HL-60 (cell line): ENCODE measurements around the gene DRD4.

Experiments
- DNase-seq, 2 experiments: peaks; one replicate each; pipeline ENCODE4 v3.0.0-alpha.2; 2010 to 2020; ENCODE audit warnings: low read depth in 1 of 2, low spot score in 1 of 2
- H3K27ac ChIP-seq: fragments of 250-450 bp; sonication (Bioruptor Pico); replicated peaks from 2 replicates; pipeline ENCODE4 v1.5.1; 2020; ENCODE audit warnings: mild to moderate bottlenecking, moderate library complexity
- H3K27me3 ChIP-seq: fragments of 250-450 bp; sonication (Bioruptor Pico); 2 replicates; pipeline ENCODE4 v1.5.1; 2021; ENCODE audit warnings: mild to moderate bottlenecking, moderate library complexity; ENCODE audit not compliant: insufficient read depth, poor library complexity, severe bottlenecking
- H3K4me3 ChIP-seq: replicated peaks from 2 replicates; pipeline ENCODE4 v1.5.1; 2011; ENCODE audit warnings: mild to moderate bottlenecking, control low read depth, low read length; ENCODE audit not compliant: insufficient read depth
- GABPA ChIP-seq: IDR thresholded peaks from 2 replicates; pipeline ENCODE4 v1.6.1; 2012; ENCODE audit warnings: low read depth
- POLR2AphosphoS5 ChIP-seq: IDR thresholded peaks from 2 replicates; pipeline ENCODE4 v1.6.1; 2012; ENCODE audit warnings: low read depth
- SPI1 ChIP-seq: IDR thresholded peaks from 2 replicates; pipeline ENCODE4 v1.6.1; 2012; ENCODE audit warnings: low read depth, mild to moderate bottlenecking, borderline replicate concordance
- TF ChIP-seq, protein P1 (sequence below): IDR thresholded peaks from one replicate; pipeline ENCODE4 v1.5.1; 2011; ENCODE audit warnings: low read length, control low read depth, inconsistent platforms; ENCODE audit not compliant: insufficient read depth
- TF ChIP-seq, protein P2 (sequence below): IDR thresholded peaks from 2 replicates; pipeline ENCODE4 v1.6.1; 2012; ENCODE audit warnings: low read depth; ENCODE audit not compliant: insufficient replicate concordance

Gene DRD4

DNA sequence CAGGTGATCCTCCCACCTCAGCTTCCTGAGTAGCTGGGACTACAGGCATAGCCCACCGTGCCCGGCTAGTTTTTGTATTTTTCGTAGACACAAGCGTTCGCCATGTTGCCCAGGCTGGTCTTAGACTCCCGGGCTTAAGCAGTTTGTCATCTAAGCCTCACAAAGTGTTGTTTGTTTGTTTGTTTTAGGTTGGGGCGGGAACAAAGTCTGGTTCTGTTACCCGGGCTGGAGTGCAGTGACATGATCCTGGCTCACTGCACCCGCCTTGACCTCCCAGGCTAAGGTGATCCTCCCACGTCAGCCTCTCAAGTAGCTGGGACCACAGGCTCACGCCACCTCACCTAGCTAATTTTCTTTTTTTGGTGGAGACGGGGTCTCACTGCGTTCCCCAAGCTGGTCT lies 33.9 kb upstream of the DRD4 start:
- Histone ChIP-seq H3K27ac (no peak overlapping the region), H3K27me3 (no peaks in the 10 kb centered on the region), H3K4me3 (no peak overlapping the region)
- DNase-seq: no peak
- TF ChIP-seq GABPA: no peak
- TF ChIP-seq, protein P1, sequence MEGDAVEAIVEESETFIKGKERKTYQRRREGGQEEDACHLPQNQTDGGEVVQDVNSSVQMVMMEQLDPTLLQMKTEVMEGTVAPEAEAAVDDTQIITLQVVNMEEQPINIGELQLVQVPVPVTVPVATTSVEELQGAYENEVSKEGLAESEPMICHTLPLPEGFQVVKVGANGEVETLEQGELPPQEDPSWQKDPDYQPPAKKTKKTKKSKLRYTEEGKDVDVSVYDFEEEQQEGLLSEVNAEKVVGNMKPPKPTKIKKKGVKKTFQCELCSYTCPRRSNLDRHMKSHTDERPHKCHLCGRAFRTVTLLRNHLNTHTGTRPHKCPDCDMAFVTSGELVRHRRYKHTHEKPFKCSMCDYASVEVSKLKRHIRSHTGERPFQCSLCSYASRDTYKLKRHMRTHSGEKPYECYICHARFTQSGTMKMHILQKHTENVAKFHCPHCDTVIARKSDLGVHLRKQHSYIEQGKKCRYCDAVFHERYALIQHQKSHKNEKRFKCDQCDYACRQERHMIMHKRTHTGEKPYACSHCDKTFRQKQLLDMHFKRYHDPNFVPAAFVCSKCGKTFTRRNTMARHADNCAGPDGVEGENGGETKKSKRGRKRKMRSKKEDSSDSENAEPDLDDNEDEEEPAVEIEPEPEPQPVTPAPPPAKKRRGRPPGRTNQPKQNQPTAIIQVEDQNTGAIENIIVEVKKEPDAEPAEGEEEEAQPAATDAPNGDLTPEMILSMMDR: no peak
- TF ChIP-seq SPI1: no peak
- TF ChIP-seq, protein P2, sequence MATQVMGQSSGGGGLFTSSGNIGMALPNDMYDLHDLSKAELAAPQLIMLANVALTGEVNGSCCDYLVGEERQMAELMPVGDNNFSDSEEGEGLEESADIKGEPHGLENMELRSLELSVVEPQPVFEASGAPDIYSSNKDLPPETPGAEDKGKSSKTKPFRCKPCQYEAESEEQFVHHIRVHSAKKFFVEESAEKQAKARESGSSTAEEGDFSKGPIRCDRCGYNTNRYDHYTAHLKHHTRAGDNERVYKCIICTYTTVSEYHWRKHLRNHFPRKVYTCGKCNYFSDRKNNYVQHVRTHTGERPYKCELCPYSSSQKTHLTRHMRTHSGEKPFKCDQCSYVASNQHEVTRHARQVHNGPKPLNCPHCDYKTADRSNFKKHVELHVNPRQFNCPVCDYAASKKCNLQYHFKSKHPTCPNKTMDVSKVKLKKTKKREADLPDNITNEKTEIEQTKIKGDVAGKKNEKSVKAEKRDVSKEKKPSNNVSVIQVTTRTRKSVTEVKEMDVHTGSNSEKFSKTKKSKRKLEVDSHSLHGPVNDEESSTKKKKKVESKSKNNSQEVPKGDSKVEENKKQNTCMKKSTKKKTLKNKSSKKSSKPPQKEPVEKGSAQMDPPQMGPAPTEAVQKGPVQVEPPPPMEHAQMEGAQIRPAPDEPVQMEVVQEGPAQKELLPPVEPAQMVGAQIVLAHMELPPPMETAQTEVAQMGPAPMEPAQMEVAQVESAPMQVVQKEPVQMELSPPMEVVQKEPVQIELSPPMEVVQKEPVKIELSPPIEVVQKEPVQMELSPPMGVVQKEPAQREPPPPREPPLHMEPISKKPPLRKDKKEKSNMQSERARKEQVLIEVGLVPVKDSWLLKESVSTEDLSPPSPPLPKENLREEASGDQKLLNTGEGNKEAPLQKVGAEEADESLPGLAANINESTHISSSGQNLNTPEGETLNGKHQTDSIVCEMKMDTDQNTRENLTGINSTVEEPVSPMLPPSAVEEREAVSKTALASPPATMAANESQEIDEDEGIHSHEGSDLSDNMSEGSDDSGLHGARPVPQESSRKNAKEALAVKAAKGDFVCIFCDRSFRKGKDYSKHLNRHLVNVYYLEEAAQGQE: no peak
- TF ChIP-seq POLR2AphosphoS5: no peak

DNA sequence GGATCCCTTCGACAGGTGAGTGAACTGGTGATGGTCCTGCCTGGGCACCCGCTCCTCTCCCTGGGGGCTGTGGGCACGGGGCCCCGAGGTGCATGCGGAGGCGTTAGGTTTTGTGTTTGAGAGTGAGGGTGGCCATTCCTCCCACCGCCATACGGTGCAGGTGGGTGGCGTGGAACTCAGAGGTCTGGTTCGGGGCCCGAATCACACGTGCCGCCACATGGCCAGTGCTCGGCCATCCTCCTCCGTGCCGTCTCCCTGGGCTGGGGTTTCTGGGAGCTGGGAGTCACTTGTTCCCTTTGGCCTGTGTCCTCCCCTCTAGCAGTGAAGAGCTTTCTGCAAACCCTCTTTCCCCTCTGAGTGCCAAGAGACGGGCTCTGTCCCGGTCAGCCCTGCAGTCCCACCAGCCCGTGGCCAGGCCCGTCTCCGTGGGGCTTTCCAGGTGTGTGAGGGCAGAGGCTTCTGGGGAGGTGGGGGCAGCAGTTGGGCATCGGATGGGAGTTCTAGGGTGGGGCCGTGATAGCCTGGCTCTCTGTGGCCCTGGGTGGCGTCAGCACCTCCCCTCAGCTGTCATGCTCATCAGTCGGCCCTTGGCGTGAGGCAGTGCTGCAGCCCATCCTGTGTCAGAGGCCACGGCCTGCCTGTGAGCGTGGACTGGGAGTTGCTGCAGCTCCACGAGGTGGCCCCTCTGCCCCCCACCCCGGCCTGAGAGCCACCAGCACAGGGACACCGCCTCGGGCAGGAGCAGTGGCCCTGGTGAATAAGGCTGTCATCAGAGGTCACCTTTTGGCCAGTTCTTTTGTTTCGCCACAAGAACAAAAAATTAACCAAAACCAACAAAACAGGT lies 31.6 kb upstream of the DRD4 start:
- no peaks in the 10 kb centered on the region for H3K27me3 ChIP-seq
- TF ChIP-seq, protein P1: no peak
- TF ChIP-seq SPI1 (no peak), POLR2AphosphoS5 (no peak), GABPA (no peak)
- TF ChIP-seq, protein P2: no peak
- no peak overlapping the region for H3K4me3 ChIP-seq
- no peak for DNase-seq
- H3K27ac ChIP-seq: no peak overlapping the region

DNA sequence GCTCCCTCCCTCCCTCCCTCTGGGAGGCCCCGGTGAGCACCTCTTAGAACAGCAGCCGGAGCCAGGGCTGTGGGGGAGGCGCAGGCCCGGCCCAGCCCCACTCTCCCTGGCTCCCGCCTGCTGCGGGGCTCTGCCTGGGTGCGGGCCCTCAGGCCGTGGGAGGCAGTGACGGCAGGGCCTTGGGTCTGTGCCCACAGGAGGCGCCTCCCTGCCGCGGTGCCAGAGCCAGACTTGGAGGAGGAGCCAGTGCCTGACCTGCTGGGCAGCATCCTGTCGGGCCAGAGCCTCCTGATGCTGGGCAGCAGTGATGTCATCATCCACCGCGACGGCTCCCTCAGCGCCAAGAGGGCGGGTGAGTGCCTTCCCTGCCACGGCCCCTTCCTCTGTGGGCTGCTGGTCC lies 30.8 kb upstream of the DRD4 start:
- TF ChIP-seq, protein P2: no peak
- TF ChIP-seq, protein P1: no peak
- TF ChIP-seq SPI1: no peak
- no peak for TF ChIP-seq POLR2AphosphoS5
- TF ChIP-seq GABPA: no peak
- no peak for DNase-seq
- H3K27ac ChIP-seq: no peak overlapping the region
- H3K27me3 ChIP-seq: no peaks in the 10 kb centered on the region
- H3K4me3 ChIP-seq: no peak overlapping the region
